ENCODE data around the gene CD274. TPM values are rescaled to one million over a fixed set of nuclear protein-coding genes. Genes with fewer than 3 reads are reported as not detected.

Gene CD274
- total and polyA plus RNA-seq, 10 of the 15 experiments (the other 5 are each of a cell fraction or from before 2014, with no cell fraction given), result 9.4 to 128 (median 24.6) TPM

DNA sequence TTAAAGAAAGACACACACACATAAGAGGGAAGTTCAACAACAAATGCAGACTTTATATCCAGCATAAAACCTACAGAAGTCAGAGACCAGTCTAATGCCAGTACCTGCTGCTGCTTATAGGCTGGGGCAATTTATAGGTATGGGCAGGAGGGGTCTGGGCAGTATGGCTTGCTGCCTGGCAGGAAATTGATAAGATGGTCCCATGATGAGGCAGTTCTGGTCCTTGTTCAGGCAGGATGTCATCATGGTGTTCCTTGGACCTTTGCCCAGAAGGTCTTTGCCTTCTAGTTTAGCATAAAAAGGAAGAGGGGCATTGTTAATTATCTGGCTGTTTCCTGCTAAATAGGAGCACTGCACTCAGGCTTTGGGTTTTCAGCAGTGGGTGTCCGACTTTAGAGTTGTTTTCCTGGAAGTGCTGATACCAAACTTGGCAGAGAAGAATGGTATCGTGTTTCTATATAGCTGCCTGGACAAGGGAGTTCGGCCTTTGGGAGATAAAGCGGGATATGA is 49.6 kb downstream of the CD274 start:
- H3K4me2 ChIP-seq (ENCODE audit: control insufficient read depth, insufficient read depth), result no peak overlapping the region

More for the DNA sequence above, 49.6 kb downstream of the CD274 start:
- DNase-seq (ENCODE audit: low read depth, low spot score) (no peak), FAIRE-seq (no peak), ATAC-seq (no peak)
- H3K79me2 ChIP-seq (ENCODE audit: control insufficient read depth, insufficient read depth, low read length), result no peaks in the 10 kb centered on the region
- H3K4me1 ChIP-seq (ENCODE audit: control insufficient read depth, insufficient read depth, low read length), result no peaks in the 10 kb centered on the region
- no peaks in the 10 kb centered on the region for H3K27me3 ChIP-seq (replicated peaks in 1 of 2; ENCODE audit: control insufficient read depth in 2 of 2, insufficient read depth in 2 of 2, low read length in 1 of 2)
- TF ChIP-seq CBX5 (IDR thresholded peaks at IDR 0.05; ENCODE audit: low read depth) (no peak), RELA (IDR thresholded peaks at IDR 0.05; ENCODE audit: borderline replicate concordance, partially characterized antibody) (no peak), GABPA (IDR thresholded peaks at IDR 0.05; ENCODE audit: low read depth) (no peak), ZNF24 (IDR thresholded peaks at IDR 0.05) (no peak), NBN (IDR thresholded peaks at IDR 0.05) (no peak), YBX1 (IDR thresholded peaks at IDR 0.05) (no peak), NR2C2 (IDR thresholded peaks at IDR 0.05; ENCODE audit: borderline replicate concordance, control insufficient read depth, insufficient read length, low read depth) (no peak), SIN3A (IDR thresholded peaks at IDR 0.05; ENCODE audit: low read depth, low read length) (no peak)
- TF ChIP-seq, protein P1, sequence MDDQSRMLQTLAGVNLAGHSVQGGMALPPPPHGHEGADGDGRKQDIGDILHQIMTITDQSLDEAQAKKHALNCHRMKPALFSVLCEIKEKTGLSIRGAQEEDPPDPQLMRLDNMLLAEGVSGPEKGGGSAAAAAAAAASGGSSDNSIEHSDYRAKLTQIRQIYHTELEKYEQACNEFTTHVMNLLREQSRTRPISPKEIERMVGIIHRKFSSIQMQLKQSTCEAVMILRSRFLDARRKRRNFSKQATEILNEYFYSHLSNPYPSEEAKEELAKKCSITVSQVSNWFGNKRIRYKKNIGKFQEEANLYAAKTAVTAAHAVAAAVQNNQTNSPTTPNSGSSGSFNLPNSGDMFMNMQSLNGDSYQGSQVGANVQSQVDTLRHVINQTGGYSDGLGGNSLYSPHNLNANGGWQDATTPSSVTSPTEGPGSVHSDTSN (IDR thresholded peaks at IDR 0.05; ENCODE audit: insufficient replicate concordance, low read depth, low read length), result no peak
- TF ChIP-seq, protein P2, sequence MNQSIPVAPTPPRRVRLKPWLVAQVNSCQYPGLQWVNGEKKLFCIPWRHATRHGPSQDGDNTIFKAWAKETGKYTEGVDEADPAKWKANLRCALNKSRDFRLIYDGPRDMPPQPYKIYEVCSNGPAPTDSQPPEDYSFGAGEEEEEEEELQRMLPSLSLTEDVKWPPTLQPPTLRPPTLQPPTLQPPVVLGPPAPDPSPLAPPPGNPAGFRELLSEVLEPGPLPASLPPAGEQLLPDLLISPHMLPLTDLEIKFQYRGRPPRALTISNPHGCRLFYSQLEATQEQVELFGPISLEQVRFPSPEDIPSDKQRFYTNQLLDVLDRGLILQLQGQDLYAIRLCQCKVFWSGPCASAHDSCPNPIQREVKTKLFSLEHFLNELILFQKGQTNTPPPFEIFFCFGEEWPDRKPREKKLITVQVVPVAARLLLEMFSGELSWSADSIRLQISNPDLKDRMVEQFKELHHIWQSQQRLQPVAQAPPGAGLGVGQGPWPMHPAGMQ (IDR thresholded peaks at IDR 0.05; ENCODE audit: borderline replicate concordance), result no peak
- TF ChIP-seq, protein P3, sequence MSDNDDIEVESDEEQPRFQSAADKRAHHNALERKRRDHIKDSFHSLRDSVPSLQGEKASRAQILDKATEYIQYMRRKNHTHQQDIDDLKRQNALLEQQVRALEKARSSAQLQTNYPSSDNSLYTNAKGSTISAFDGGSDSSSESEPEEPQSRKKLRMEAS (IDR thresholded peaks at IDR 0.05; ENCODE audit: low read depth, low read length), result no peak
- TF ChIP-seq, protein P4, sequence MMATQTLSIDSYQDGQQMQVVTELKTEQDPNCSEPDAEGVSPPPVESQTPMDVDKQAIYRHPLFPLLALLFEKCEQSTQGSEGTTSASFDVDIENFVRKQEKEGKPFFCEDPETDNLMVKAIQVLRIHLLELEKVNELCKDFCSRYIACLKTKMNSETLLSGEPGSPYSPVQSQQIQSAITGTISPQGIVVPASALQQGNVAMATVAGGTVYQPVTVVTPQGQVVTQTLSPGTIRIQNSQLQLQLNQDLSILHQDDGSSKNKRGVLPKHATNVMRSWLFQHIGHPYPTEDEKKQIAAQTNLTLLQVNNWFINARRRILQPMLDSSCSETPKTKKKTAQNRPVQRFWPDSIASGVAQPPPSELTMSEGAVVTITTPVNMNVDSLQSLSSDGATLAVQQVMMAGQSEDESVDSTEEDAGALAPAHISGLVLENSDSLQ (IDR thresholded peaks at IDR 0.05), result no peak
- ChIA-PET SMC1A (ENCODE audit: uncharacterized antibody, unreplicated experiment) (interaction anchor here (0.8 to 2.1 kb wide), 5 partner anchors 8 to 82 kb away, joined by 3 to 7 read pairs (median 4); partner anchors contain the start of gene PDCD1LG2), POLR2A (interaction anchor here (2.2 kb wide), 1 partner anchor 11 kb away, joined by 11 read pairs; the partner anchor contains the start of gene PDCD1LG2), RAD21 (ENCODE audit: unreplicated experiment) (interaction anchor here (1.7 kb wide), 1 partner anchor 20 kb away, joined by 4 read pairs; no protein-coding TSS in a partner anchor), CTCF (interaction anchor here (0.9 to 2.6 kb wide), 2 partner anchors 9 to 11 kb away, joined by 3 to 10 read pairs; partner anchors contain the start of gene PDCD1LG2)
- no peak overlapping the region for H2AFZ ChIP-seq (ENCODE audit: control insufficient read depth, low read depth, low read length)
- BruUV-seq (replicated peaks), result no TSS peak
- no peaks in the 10 kb centered on the region for H4K20me1 ChIP-seq (ENCODE audit: control insufficient read depth, insufficient read depth)
- H3K4me3 ChIP-seq, result no peak overlapping the region
- no peak overlapping the region for H3K27ac ChIP-seq (ENCODE audit: control insufficient read depth, insufficient read depth)
- intact Hi-C loops (cut with micrococcal nuclease; ENCODE audit: unreplicated experiment), result no loop called here
- H3K36me3 ChIP-seq (ENCODE audit: control insufficient read depth in 2 of 2, insufficient read depth in 2 of 2, low read length in 1 of 2), result no peaks in the 10 kb centered on the region
- in situ Hi-C loops (cut with MboI), result no loop called here
- H3K9ac ChIP-seq (ENCODE audit: control insufficient read depth, insufficient read depth, low read length), result no peak overlapping the region
- H3K9me3 ChIP-seq (replicated peaks; ENCODE audit: control insufficient read depth, insufficient read depth, low read length), result no peaks in the 10 kb centered on the region; the same call in 2 of the 3 replicates
- 87% methylated on average over 4 of the region's 4 CpGs for WGBS (ENCODE audit: insufficient coverage, insufficient replicate concordance, low lambda C conversion rate, missing lambda C conversion rate)

Data from GM12878 (cell line).